Esophagus muscularis mucosa (tissue), 3 donors: ENCODE measurements around the gene FOSL2.

Source experiments
- POLR2A ChIP-seq: fragments of 450-650 bp; IDR thresholded peaks from one replicate; pipeline ENCODE4 v1.6.1; 2017; ENCODE audit warnings: antibody characterized with exemption, moderate library complexity, mild to moderate bottlenecking, low read depth
- TF ChIP-seq, protein P1 (sequence below), 3 experiments: fragments of 200-600 bp in 2 of 3; fragments of 450-650 bp in 1 of 3; sonication (generic) in 2 of 3; IDR thresholded peaks; one replicate each; pipeline ENCODE4 v1.5.1; 2017 to 2019; ENCODE audit warnings: antibody characterized with exemption in 3 of 3, mild to moderate bottlenecking in 2 of 3, moderate library complexity in 1 of 3

DNA sequence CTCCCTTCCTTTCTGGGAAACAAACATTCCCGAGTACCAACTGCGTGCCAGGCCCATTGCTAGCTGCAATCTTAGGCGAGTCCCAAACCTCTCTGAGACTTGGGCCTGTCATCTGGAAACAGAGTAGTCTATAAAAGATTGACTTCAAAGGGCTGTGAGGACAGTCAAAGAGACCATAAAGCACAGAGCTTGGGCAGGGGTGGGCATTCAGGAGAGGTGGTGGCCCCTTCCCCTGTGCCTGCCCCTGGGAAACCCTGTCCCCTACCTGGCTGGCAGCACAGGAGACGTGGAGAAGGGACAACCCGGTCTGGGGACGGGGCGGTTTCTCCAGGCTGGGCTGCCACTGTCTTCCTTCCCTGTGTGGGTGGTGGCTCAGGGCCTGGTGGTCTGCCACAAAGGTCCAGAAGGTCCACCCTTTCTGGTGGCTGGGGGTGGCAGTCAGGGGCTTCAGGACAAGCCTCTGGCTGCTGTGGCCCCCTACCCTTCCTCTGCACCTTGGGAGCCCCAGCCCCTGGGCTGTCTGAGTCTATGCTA, 33.9 kb upstream of the FOSL2 start:
- TF ChIP-seq, protein P1, sequence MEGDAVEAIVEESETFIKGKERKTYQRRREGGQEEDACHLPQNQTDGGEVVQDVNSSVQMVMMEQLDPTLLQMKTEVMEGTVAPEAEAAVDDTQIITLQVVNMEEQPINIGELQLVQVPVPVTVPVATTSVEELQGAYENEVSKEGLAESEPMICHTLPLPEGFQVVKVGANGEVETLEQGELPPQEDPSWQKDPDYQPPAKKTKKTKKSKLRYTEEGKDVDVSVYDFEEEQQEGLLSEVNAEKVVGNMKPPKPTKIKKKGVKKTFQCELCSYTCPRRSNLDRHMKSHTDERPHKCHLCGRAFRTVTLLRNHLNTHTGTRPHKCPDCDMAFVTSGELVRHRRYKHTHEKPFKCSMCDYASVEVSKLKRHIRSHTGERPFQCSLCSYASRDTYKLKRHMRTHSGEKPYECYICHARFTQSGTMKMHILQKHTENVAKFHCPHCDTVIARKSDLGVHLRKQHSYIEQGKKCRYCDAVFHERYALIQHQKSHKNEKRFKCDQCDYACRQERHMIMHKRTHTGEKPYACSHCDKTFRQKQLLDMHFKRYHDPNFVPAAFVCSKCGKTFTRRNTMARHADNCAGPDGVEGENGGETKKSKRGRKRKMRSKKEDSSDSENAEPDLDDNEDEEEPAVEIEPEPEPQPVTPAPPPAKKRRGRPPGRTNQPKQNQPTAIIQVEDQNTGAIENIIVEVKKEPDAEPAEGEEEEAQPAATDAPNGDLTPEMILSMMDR (IDR thresholded peaks at IDR 0.05) = no peak
- TF ChIP-seq POLR2A = no peak
